ENCODE measurements around the gene ARHGEF26. TPM values are rescaled to one million over a fixed set of nuclear protein-coding genes. Genes with fewer than 3 reads are reported as not detected.

ARHGEF26 gene
- total and polyA plus RNA-seq, 4 donors, result 12.3 to 45.5 (median 28.5) TPM

Other genes starting within 250 kb of the ARHGEF26 start
- 100 to 1,000 TPM in 1 of 2 donors, 10 to 100 TPM in 1; 61.2 to 141 TPM for gene DHX36, start 203.1 kb downstream of the ARHGEF26 start, total RNA-seq
- gene DHX36, start 203.1 kb downstream of the ARHGEF26 start, polyA plus RNA-seq, result 10 to 100 TPM; 26.8 to 32.0 TPM